ENCODE results near the gene GABRA5. TPM values are rescaled to one million over a fixed set of nuclear protein-coding genes. Genes with fewer than 3 reads are reported as not detected.

Gene GABRA5
- total and polyA plus RNA-seq, 2 of the 8 experiments (the other 6 are each of a cell fraction or from before 2014, with no cell fraction given), result 15.0 to 29.6 TPM

DNA sequence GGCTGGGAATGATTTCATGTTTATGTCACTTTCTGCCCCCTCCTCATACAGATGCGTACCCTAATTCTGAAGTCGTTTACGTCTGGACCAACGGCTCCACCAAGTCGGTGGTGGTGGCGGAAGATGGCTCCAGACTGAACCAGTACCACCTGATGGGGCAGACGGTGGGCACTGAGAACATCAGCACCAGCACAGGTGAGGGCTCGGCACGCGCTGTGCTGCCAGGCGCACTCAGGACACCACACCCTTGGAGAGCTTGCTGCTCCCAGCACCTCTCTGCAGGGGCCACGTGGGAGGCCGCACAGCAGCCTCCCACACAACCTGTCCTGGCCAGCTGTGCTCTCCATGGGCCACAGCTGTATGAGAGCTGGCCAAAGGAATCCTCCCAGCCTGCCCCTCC lies 70.3 kb downstream of the GABRA5 start (continued):
- TF ChIP-seq HDAC2 (IDR thresholded peaks at IDR 0.05; ENCODE audit: borderline replicate concordance in 1 of 2, low read depth in 2 of 2, low read length in 2 of 2) (no peak), SAP30 (IDR thresholded peaks at IDR 0.05; ENCODE audit: insufficient read depth, insufficient replicate concordance, low read length) (no peak), TAF1 (IDR thresholded peaks at IDR 0.05; ENCODE audit: low read depth, low read length) (no peak), CREB1 (IDR thresholded peaks at IDR 0.05) (no peak), SIN3A (conservative IDR thresholded peaks at IDR 0.05 in 1 of 2, IDR thresholded peaks at IDR 0.05 in 1 of 2; ENCODE audit: low read depth in 1 of 2, low read length in 2 of 2) (no peak), TEAD4 (IDR thresholded peaks at IDR 0.05; ENCODE audit: low read depth, low read length) (no peak)

Data from H1 (cell line).